ENCODE data around the gene APOLD1.
A peak's percentile ranks its signal among the peaks of the same experiment; 100 is the strongest.
"Not testable (repeated sequence)": the region's sequence is repeated elsewhere in the genome, so short reads cannot be mapped to it uniquely, and the experiment has no call there.

The APOLD1 gene

DNA sequence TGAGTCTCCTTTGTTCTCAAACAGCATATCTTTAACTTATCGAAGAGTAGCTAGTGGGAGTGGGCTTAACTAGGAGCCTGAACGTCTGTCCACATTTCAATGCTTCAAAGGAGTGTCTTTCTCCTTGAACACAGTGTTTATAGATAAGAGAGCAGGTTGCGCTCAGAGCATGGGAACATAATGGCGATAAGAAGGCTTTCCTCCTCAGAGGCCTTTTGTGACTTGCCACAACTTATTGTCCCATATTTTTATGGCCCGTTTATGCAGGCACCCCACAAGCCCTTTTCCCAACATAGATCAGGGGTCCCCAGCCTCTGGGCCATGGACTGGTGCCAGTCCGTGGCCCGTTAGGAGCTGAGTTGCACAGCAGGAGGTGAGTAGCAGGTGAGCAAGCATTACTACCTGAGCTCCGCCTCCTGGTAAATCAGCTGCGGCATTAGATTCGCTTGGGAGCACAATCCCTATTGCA lies 25.1 kb downstream of the APOLD1 start:
- peak; percentile 55 for DNase-seq

GRCh38 chr12:12811343-12811742 lies 25.9 kb downstream of the APOLD1 start:
- DNase-seq, result no peak

GRCh38 chr12:12812174-12812573 lies 26.7 kb downstream of the APOLD1 start:
- DNase-seq, result no peak

GRCh38 chr12:12812618-12813119 lies 27.2 kb downstream of the APOLD1 start:
- no peak for DNase-seq

DNA sequence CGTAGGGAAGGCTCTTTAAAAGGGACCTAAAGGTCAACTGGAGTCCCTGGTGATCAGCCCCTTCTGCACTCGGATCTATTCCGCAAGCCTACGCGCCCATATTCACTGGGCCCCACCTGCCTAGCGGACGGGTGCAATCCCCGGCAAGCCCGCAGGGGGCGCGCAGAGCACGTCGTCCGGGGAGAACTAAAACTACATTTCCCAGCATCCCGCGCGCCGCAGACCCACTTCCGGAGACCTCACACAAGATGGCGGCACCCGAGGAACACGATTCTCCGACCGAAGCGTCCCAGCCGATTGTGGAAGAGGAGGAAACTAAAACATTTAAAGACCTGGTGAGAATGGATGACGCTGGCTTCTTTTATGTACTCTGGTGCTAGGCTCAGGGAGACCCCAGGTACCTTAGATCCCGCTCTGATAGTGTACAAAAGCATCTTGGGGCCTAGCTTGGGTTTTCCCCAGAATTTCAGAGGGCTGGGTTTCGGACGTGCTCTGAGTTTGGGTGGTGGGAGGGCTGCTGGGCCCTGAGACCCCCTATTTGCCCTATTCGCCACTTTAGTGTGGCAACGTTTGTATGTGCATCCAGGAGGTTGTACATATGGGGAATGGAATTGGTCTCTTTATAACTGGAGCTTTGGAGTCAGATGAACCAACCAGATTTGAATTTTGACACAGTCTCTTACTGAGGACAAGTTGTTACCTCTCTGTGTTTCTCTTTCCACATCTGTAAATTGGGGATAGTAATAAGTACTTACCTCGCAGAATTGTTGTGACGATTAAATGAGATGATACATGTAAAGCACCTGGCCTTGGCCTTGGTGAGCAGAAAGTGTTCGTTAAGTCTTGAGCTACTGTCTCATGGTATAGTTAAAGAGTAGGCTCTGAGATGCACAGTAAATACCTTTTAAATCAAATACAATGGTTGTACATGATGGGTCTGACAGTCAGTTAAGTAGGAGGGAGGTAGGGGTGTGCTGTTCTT lies 28.0 kb downstream of the APOLD1 start, which contains the start of gene DDX47:
TSS of gene DDX47 (plus strand) at position 227 of the 982 bp plus-strand sequence. CDS start at position 249, 22 bp downstream.
- DNase-seq, result peak; percentile 83

- DNase-seq, result no peak
Observed at GRCh38 chr12:12817616-12818015, 32.2 kb downstream of the APOLD1 start.

DNA sequence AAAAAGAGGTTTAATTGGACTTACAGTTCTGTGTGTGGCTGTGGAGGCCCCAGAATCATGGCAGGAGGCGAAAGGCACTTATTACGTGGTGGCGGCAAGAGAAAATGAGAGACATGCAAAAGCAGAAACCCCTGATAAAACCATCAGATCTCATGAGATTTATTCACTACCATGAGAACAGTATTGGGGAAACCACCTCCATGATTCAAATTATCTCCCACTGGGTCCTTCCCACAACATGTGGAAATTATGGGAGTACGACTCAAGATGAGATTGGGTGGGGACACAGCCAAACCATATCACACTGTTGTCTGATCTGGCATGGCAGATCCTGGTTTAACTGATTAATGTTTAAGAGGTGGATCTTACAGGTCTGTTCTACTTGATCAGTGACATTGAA lies 33.2 kb downstream of the APOLD1 start:
- no peak for DNase-seq

DNA sequence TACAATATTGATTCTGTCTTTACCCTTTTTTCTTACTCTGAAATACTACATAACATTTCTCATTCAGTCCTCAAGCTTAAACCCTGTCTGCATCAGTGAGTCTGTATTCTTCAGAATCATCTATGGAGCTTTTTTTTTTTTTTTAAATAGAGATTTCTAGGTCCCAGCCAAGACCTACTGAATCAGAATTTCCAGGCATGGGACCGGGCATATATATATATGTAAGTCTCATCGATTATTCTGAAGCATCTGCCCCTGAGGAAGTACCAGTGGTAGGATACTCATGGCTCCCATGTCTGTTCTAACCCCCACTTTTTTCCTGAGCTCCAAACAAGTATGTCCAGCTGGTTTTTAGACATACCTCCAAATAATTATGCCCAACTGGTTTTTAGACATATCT lies 33.8 kb downstream of the APOLD1 start:
- no peak for DNase-seq

GRCh38 chr12:12819752-12820311 lies 34.4 kb downstream of the APOLD1 start:
- no peak for DNase-seq

GRCh38 chr12:12820376-12820775 lies 34.9 kb downstream of the APOLD1 start:
- DNase-seq, result not testable (repeated sequence)

GRCh38 chr12:12821975-12822374 lies 36.5 kb downstream of the APOLD1 start:
- DNase-seq, result no peak

- no peak for DNase-seq
Observed at GRCh38 chr12:12822886-12823285, 37.4 kb downstream of the APOLD1 start.

GRCh38 chr12:12823300-12823699 lies 37.8 kb downstream of the APOLD1 start:
- DNase-seq, result no peak

- no peak for DNase-seq
Observed at GRCh38 chr12:12823811-12824210, 38.4 kb downstream of the APOLD1 start.

GRCh38 chr12:12835378-12836146 lies 50.1 kb downstream of the APOLD1 start:
- DNase-seq, result no peak

DNA sequence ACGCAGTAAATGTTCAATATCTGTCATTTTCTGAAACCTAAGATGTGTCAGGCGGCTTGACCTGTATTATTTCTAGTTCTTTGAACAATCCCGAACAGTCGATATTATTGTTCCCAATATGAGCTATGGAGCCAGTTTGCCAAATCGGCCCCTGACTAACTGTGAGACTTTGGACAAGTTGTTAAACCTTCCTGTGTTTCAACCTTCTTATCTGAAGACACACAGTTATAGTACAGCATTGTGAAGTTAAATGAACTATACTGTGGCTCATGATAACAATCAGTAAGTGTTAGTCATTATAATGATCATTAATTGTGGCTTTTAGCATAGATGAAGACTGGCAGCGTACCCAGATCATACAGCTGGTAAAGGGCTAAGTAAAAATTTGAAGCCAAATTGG lies 51.1 kb downstream of the APOLD1 start:
- DNase-seq, result no peak

- peak; percentile 29 for DNase-seq
Observed at GRCh38 chr12:12837025-12837812, 51.8 kb downstream of the APOLD1 start.

DNA sequence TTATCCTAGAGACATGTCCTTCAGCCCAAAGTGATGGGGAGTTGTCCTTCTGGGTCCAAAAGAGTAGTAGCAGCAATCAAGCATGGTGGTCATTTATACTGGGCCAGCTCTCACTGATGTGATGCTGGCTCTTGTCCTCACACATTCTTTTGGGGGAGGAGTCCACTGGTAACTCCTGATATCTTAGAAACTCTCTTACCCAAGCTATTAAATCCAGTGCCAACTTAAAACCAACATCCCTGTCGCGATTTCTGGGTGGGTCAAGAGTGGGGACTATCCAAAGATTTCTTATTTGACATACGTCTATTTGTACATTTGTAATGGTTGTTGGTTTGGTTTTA lies 52.3 kb downstream of the APOLD1 start:
- DNase-seq, result no peak

DNA sequence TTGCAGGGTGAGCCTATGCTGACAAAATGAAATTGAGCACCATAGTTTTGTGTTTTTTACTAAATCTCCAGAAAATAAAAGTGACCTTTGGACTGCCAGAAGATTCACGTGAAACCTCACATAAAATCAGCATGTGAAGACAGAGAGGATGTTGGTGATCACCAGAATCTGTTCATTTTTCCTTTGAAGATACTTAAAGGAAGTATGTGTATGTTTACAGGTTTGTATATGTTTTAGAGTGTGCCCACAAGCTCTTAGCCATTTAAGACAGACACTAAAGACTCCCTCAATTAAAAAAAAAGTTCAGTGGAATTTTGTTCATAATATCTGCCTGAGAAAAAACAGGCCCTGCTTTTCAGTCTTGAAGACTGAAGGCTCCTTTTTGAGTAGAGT lies 53.5 kb downstream of the APOLD1 start:
- no peak for DNase-seq

DNA sequence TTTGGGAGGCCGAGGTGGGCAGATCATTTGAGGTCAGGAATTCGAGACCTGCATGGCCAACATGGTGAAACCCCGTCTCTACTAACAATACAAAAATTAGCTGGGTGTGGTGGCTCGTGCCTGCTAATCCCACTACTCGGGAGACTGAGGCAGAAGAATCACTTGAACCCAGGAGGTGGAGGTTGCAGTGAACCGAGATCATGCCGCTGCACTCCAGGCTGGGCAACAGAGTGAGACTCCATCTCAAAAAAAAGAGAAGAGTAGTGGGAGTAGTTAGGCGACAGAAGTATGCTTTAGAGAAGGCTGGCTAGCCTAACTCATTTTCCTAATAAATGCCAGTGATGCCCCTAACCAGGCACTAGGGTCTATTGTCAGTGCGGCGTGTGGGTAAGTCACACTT lies 54.0 kb downstream of the APOLD1 start:
- DNase-seq, result not testable (repeated sequence)

DNA sequence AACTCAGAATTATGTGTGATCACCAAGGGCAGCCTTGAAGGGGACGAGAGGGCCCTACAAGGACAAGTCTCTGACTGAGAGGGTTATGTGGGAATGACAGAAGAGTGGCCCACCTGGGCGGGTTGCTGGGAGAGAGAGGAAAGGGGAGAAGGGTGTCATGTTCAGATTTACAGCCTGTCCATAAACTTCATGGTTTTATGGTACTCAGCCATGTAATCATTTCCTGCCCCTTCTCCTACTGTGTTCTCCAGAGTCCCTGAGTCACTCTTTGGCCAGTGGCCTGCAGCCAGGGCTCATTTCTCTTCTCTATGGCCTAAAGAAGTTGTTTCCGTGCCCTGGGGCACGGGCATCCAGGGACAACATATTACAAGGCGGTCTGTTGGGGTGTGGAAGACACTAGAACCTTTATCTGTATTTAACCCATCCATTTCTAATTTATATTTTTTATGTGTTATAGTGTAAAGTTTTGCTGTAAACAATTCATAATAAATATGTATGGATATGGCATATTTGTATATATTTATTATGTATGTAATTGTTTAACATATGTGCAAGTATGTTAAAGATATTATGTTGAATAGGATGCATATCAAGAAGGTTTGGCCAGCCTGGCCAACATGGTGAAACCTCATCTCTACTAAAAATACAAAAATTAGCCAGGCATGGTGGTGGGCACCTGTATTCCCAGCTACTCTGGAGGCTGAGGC lies 54.6 kb downstream of the APOLD1 start:
- peak; percentile 20 for DNase-seq

GRCh38 chr12:12840580-12840899 lies 55.1 kb downstream of the APOLD1 start:
- no peak for DNase-seq
